IPS-18a (cell line): ENCODE measurements around the gene ROPN1.
"Not testable (repeated sequence)": the region's sequence is repeated elsewhere in the genome, so short reads cannot be mapped to it uniquely, and the experiment has no call there.

Experiments used
- H3K27ac ChIP-seq: one replicate; pipeline ENCODE4 v1.5.1; 2013; ENCODE audit warnings: low read length
- H3K27me3 ChIP-seq: one replicate; pipeline ENCODE4 v1.6.1; 2013; ENCODE audit warnings: mild to moderate bottlenecking, low read length; ENCODE audit not compliant: control insufficient read depth, insufficient read depth
- H3K36me3 ChIP-seq: one replicate; pipeline ENCODE4 v1.6.1; 2013; ENCODE audit warnings: low read depth, low read length; ENCODE audit not compliant: control insufficient read depth
- H3K4me1 ChIP-seq: one replicate; pipeline ENCODE4 v1.6.1; 2013; ENCODE audit warnings: low read depth, low read length; ENCODE audit not compliant: control insufficient read depth
- H3K4me3 ChIP-seq: one replicate; pipeline ENCODE4 v1.5.1; 2013; ENCODE audit warnings: low read length
- H3K9ac ChIP-seq: one replicate; pipeline ENCODE4 v1.6.1; 2013; ENCODE audit warnings: mild to moderate bottlenecking, low read length, moderate library complexity
- H3K9me3 ChIP-seq: one replicate; pipeline ENCODE4 v1.6.1; 2013; ENCODE audit warnings: low read depth, low read length; ENCODE audit not compliant: control insufficient read depth

ROPN1 gene

GRCh38 chr3:124023531-124023930 lies 31.6 kb upstream of the ROPN1 start:
- H3K36me3 ChIP-seq, H3K4me3 ChIP-seq, H3K9ac ChIP-seq, H3K9me3 ChIP-seq, H3K27me3 ChIP-seq, H3K4me1 ChIP-seq, H3K27ac ChIP-seq: not testable (repeated sequence)

- Histone ChIP-seq H3K4me3 (no peak overlapping the region), H3K36me3 (no peaks in the 10 kb centered on the region), H3K27me3 (no peaks in the 10 kb centered on the region), H3K9ac (no peak overlapping the region), H3K27ac (no peak overlapping the region), H3K9me3 (no peaks in the 10 kb centered on the region), H3K4me1 (no peaks in the 10 kb centered on the region)
These were observed 27.4 kb upstream of the ROPN1 start for GRCh38 chr3:124019291-124019690.

GRCh38 chr3:124017502-124017901 lies 25.6 kb upstream of the ROPN1 start:
- H3K36me3 ChIP-seq, H3K9ac ChIP-seq, H3K4me3 ChIP-seq, H3K27me3 ChIP-seq, H3K27ac ChIP-seq, H3K9me3 ChIP-seq, H3K4me1 ChIP-seq: not testable (repeated sequence)

GRCh38 chr3:124016483-124016882 lies 24.6 kb upstream of the ROPN1 start:
- H3K4me1 ChIP-seq, H3K4me3 ChIP-seq, H3K9me3 ChIP-seq, H3K27me3 ChIP-seq, H3K27ac ChIP-seq, H3K36me3 ChIP-seq, H3K9ac ChIP-seq: not testable (repeated sequence)

DNA sequence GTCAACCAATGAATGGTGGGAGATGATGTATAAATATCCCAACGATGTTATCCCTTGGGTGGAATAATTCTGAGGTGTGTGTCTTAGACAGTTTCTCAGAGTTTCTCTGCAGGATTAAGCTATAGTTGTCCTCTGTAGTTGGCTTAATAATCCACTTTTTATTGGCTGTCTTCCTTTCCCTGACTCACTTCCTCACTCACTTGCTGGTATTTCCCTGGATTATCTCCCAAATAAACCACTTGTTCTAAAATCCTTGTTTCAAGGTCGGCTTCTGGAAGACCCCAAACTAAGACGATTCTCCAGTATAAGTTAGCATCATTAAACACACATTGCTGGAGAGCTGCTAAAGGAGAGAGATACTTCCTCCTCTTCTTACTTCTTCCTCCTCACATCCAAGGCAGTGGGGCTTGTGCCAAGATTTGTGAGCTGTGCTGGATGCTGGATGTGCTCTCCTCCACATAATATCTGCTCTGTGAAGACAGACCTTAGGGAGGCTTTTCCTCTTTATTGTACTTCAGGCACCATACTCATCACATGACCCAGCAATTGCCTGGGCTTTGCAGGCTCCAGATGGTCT lies 22.5 kb upstream of the ROPN1 start:
- Histone ChIP-seq H3K4me1 (no peaks in the 10 kb centered on the region), H3K9ac (no peak overlapping the region), H3K27me3 (no peaks in the 10 kb centered on the region), H3K9me3 (no peaks in the 10 kb centered on the region), H3K36me3 (no peaks in the 10 kb centered on the region), H3K4me3 (no peak overlapping the region), H3K27ac (no peak overlapping the region)

DNA sequence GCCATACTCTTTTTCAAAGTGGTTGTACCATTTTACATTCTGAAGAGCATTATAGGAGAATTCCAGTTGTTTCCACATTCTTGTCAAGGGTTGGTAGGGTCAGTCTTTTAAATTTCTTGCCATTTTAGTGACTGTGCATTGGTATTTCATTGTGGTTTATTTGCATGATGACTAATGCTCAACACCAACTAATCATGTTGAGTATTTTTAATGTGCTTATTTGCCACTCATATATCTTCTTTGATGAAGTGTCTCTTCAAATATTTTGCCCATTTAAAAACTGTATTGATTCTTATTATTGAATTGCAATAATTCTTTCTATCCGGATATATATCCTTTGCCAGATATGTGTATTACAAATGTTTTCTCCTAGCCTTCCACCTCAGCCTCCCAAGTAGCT lies 16.4 kb upstream of the ROPN1 start:
- H3K36me3 ChIP-seq, H3K9me3 ChIP-seq, H3K27me3 ChIP-seq, H3K4me3 ChIP-seq, H3K27ac ChIP-seq, H3K9ac ChIP-seq, H3K4me1 ChIP-seq: not testable (repeated sequence)

- Histone ChIP-seq H3K4me1 (no peaks in the 10 kb centered on the region), H3K27ac (no peak overlapping the region), H3K27me3 (no peaks in the 10 kb centered on the region), H3K36me3 (no peaks in the 10 kb centered on the region), H3K4me3 (no peak overlapping the region), H3K9ac (no peak overlapping the region), H3K9me3 (no peaks in the 10 kb centered on the region)
These were observed 15.3 kb upstream of the ROPN1 start for GRCh38 chr3:124007186-124007585.

DNA sequence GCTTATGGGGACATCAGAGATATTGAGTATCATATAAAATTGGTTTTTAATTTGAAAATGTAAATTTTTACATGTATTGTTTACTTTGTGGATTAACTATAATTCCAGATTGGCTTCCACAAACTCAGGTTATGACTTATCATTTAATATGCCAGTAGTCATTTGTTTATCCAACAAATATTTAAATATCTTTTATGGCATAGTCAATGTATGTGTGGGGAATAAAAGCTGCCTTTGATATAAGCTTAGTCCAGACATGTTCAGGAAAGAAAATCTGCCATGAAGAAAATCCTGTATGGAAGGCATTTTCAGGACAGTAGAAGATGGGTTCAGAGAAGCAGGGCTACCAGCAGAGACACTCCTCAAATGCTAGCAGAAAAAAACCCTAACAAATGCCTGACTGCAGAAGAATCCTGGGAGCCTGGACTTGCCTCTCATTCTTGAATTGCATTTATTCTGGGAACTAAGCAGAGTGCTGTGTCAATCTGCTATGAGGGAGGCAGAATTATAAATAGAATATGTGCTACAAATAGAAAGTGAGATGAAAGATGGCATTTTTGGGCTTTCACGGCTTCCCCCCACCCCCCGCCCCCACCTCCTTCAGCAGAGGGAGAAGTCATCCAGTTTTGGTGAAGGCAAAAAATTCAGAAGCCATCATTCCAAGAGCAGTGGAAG lies 10.6 kb upstream of the ROPN1 start:
- H3K4me3 ChIP-seq, H3K9me3 ChIP-seq, H3K27me3 ChIP-seq, H3K27ac ChIP-seq, H3K9ac ChIP-seq, H3K4me1 ChIP-seq, H3K36me3 ChIP-seq: not testable (repeated sequence)

DNA sequence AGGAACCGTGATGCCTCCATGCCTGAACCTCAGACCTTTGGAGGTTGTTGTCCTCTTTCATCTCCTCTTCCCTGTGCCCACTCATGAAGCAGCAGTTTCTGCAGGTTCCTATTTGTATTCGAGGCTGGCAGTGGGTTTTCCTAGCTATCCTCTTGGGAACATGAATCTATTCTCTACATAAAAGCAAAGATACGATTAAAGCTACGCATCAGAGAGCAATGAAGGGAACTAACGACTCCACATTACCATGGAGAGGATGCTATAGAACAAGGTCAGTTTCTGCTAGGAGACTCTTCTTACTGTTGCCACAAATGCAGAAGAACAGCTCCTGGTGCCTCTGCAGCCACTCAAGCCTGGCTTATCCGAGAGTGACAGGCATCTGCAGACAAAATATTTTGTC lies 9.4 kb upstream of the ROPN1 start:
- H3K4me1 ChIP-seq, H3K27ac ChIP-seq: not testable (repeated sequence)

DNA sequence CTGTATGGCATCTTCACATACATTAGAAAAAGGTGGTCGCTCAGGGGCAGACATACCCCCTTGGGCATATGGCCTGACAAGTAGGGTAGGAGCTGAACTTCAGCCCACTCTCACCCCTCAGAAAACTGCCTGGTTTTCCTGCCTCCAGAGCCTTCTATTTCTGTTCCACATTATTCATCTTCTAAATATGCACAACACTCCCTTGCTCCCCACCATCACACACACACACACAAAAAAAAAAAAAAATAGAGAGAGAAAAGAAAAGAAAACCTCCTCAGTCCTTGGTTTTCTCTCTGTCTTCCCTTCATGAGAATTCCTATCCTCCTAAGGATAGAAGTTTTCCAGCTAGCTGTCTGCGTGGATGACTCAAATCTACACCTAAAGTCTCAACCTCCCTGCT lies 5.6 kb upstream of the ROPN1 start:
- Histone ChIP-seq H3K4me3 (no peak overlapping the region), H3K27ac (no peak overlapping the region), H3K27me3 (peaks cover 25% of the 10 kb centered on the region), H3K36me3 (no peaks in the 10 kb centered on the region), H3K9ac (no peak overlapping the region), H3K4me1 (no peaks in the 10 kb centered on the region), H3K9me3 (no peaks in the 10 kb centered on the region)

More for the DNA sequence above, 9.4 kb upstream of the ROPN1 start:
- H3K27me3 ChIP-seq, H3K9me3 ChIP-seq, H3K9ac ChIP-seq, H3K36me3 ChIP-seq, H3K4me3 ChIP-seq: not testable (repeated sequence)

GRCh38 chr3:123993818-123994217 lies 1.9 kb upstream of the ROPN1 start:
- no peaks in the 10 kb centered on the region for H3K36me3 ChIP-seq
- H3K27me3 ChIP-seq = peaks cover 50% of the 10 kb centered on the region
- no peak overlapping the region for H3K4me3 ChIP-seq
- no peak overlapping the region for H3K27ac ChIP-seq
- no peaks in the 10 kb centered on the region for H3K9me3 ChIP-seq
- no peak overlapping the region for H3K9ac ChIP-seq
- H3K4me1 ChIP-seq = no peaks in the 10 kb centered on the region

- Histone ChIP-seq H3K27ac (no peak overlapping the region), H3K9me3 (no peaks in the 10 kb centered on the region), H3K36me3 (no peaks in the 10 kb centered on the region), H3K27me3 (peaks cover 30% of the 10 kb centered on the region), H3K4me3 (no peak overlapping the region), H3K9ac (no peak overlapping the region), H3K4me1 (no peaks in the 10 kb centered on the region)
These were observed 5.5 kb downstream of the ROPN1 start for GRCh38 chr3:123986427-123986826.
